Body of pancreas (tissue), 4 donors: Measurements from ENCODE around the gene CLDN34.

Experiments used
- CTCF ChIP-seq, 7 experiments: fragments of 450-650 bp in 4 of 7; fragments of 200-600 bp in 3 of 7; sonication (generic) in 3 of 7; IDR thresholded peaks; one replicate each; pipeline ENCODE4 v1.5.1; 2016 to 2019; ENCODE audit warnings: antibody characterized with exemption in 7 of 7
- POLR2A ChIP-seq, 3 donors: fragments of 450-650 bp; IDR thresholded peaks; one replicate each; pipeline ENCODE4 v1.6.1; 2016; ENCODE audit warnings: antibody characterized with exemption in 3 of 3, mild to moderate bottlenecking in 2 of 3

- TF ChIP-seq POLR2A (IDR thresholded peaks at IDR 0.05) (no peak), CTCF (IDR thresholded peaks at IDR 0.05) (no peak)
Measured at GRCh38 chrX:10011261-10011931, 44.2 kb downstream of the CLDN34 start.
